Stimulated activated CD4-positive, alpha-beta T cell treated with anti-CD3 and anti-CD28 coated beads, Interleukin-1b, Interleukin-23, amount 100 ng/mL, for 4 hours (primary cell): ENCODE data around the gene ADNP.
"Not testable (repeated sequence)": the region's sequence is repeated elsewhere in the genome, so short reads cannot be mapped to it uniquely, and the experiment has no call there.

ENCODE experiments used
- DNase-seq, 2 donors: peaks; one replicate each; pipeline ENCODE4 v3.0.0-alpha.2; 2020; ENCODE audit warnings: low read depth in 2 of 2

Gene ADNP

DNA sequence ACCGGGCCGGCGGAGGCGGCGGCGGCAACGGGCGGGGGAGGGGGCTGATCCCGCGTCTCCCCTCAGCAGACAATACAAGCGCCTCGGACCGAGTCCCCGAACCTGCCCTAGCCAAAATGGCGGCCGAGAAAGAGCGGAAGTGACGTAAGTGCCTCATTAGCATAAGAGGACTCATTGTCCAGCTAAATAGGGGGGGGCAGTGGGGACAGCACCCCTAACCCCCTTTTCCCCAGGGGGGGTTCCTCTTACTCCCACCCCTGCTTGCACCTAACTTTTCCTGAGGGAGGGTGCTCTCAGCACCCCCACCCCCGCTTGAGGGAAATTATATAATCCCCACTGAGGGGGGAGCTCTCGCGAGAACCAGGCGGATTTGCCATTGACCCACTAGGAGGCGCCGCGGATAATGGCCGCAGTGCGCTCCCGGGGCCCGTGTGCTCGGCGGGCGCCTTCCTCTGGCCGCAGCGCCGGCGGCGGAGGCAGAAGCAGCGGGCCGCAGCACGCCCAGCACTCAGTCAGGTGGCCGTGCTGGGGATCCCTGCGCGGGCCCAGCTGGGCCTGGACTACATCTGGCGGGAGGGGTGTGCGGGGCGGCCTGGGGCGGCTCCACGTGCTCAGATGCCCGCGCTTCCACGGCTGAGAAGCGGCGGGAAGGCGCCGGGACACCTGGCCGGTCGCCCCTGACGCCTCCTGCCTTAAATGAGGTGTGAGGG is at the start of gene ADNP:
ADNP (minus strand) TSS at position 132 of the 710 bp plus-strand sequence. CDS start 27,441 bp downstream, outside the sequence.
- peak; percentile 76 to 80 for DNase-seq

DNA sequence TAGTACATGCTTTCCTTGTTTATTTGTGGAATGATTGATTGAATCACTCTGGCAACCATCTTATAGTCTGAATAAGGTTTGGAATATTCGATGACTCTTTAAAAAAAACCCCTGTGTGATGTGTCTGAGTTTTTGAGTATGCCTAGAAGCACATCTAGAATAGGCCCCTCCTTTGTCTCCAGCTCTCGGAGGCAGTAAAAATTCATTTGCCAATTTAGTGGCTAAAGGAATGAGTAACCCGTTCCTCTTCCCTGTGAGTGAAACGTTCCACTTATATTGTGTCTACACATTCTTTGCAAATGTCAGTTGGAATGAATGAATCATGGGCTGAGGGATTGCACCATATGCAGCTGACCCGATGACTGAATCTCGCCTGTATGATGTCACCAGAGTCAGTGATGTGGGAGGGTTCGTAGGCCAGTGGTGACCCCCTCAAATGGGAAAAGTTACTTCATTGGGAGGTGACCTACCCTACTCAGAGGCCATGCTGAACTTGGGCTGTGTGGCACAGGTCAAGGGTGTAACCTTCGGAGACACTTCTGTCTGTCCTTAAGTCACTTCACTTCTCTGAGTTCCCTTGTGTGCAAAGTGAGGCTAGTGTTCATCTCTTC is 48.9 kb upstream of the ADNP start:
- DNase-seq = no peak

DNA sequence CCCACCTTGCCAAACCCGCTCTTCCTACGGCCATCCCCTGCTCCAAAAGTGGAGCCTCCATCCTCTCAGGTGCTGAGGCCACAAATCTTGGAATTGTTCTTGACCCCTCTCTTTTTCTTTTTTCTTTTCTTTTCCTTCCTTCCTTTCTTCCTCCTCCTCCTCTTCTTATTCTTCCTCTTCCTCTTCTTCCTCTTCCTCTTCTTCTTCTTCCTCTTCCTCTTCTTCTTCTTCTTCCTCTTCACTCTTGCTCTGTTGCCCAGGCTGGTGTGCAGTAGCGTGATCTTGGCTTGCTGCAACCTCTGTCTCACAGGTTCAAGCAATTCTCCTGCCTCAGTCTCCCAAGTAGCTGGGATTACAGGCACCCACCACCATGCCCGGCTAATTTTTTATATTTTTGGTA is 47.3 kb upstream of the ADNP start:
- DNase-seq = not testable (repeated sequence)

DNA sequence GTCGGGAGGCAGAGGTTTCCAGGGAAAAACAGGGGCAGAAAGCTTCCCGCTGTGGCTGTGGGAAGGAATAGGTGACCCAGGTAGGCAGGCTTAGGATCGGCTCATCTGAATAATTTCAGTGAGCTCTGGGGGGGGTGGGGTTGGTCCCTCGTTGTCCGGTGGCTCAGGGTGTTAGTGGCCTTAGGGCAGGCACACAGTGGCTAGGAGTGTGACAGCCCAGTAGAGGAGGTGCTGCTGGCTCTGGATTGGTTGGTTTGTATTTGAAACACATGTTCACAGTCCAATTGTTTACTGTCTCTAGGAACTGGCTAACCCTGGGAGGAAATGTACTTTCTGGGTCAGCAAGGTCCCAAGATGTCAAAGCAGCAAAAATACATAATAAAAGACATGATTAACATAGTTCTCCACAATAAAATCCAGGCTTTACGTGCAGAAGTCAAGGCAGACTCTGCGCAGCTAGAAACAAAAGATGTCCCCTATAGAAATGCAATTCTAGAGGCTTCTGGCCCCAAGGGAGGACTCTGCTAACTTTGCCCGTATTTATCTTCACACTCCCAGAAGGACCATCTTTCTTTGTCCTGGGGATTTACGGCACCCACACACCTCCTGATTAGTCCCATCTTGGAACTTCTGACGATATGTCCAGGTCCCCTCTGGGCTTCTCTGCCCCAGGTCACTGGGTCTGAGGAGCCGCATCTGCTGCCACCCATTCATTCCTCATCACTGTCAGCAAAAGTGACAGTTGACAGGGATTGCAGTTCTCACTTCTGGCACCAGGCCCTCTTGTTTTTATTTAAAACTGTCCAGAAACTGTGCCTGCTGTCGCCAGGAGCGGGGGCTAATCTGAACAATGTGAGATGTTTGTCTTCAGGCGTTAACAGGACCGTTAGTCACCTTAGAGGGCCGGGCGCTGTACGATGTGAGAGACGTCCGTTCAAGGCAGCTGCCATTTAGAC is 46.1 kb upstream of the ADNP start:
- DNase-seq = no peak

DNA sequence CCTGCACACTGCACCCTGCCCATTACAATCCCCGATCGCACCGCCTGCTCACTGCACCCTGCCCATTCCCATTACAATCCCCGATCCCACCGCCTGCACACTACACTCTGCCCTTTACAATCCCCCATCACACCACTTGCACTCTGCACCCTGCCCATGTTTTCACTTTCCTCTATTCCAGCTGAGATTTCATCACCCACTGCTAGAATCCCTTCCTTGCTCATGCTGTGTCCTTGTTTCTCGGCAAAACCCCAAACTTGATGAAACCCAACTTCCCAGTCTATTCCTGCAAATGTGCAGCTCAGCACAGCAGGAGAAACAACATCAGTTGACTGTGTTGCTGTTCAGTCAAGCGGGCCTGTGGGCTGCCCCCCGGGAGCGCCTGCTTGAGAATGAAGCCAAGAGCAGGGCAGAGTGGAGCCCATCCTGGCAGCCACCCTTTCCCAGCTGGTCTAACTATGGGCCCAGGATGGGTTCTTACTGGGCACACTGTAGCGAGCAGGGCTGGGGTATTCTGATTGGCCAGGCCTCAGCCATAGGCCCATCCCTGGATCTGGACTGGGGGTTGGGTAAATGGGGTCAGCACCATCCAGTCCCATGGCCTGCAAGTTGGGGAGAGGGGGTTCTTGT is 44.6 kb upstream of the ADNP start:
- no peak for DNase-seq

DNA sequence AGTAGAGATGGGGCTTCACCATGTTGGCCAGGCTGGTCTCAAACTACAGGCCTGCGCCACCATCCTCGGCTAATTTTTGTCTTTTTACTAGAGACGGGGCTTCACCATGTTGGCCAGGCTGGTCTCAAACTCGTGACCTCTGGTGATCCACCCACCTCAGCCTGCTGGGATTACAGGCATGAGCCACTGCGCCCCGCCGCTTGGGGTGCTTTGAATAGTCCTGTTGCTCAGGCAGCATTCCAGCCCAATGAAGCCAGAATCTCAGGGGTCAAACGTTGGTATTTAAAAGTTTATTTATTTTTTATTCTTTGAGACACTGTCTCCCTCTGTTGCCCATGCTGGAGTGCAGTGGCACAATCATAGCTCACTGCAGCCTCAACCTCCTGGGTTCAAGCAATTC is 38.7 kb upstream of the ADNP start:
- no peak for DNase-seq

DNA sequence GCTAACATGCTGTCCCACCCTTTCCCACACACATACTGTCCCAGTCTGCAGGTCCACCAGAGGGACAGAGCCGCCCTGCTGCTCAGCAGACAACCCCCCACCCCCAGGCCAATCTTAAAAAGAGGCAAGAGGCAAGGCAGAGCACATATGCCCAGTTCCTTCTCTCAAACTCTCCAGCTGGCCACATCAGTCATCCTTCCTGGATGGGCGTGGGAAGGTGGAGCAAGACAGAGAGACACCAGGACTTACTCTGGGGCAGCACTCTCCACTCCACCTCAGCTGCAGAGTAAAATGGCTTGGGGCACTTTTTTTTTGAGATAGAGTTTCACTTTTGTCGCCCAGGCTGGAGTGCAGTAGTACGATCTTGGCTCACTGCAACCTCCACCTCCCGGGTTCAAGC is 38.2 kb upstream of the ADNP start:
- DNase-seq = no peak

DNA sequence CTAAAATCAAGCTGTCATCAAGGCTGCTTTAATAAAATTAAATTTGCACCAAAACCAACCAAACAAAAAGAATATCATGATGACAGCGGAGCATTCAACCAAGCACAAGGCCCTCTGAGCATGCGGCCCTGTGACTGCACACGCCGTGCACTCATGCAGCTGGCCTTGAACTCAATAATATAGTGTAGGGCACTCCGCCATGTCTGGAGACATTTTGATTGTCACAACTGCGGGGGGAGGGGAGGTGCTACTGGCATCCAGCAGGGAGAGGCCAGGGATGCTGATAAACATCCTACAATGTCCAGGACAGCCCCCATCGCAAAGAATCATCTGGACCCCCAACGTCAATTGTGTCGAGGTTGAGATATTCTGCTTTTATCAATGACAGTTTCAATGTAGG is 37.1 kb upstream of the ADNP start:
- no peak for DNase-seq

DNA sequence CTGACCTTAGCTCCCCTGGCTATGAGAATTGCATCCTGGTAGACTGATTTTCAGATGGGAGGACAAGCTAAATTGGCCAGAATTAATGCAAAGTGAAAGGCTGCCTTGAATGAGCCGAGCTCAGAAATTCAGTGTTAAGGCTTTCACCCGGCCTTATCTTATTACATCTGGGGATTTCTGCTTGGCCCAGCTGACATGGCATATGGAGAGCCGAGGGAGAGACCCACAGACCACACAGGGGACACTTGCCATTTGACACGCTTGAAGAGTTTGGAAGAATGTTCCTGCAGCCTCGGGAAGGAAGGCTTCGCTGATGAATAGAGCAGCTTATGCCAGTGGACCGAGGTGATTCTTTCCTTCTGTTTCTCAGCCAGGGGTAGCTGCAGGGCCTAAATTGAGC is 36.3 kb upstream of the ADNP start:
- DNase-seq = no peak

DNA sequence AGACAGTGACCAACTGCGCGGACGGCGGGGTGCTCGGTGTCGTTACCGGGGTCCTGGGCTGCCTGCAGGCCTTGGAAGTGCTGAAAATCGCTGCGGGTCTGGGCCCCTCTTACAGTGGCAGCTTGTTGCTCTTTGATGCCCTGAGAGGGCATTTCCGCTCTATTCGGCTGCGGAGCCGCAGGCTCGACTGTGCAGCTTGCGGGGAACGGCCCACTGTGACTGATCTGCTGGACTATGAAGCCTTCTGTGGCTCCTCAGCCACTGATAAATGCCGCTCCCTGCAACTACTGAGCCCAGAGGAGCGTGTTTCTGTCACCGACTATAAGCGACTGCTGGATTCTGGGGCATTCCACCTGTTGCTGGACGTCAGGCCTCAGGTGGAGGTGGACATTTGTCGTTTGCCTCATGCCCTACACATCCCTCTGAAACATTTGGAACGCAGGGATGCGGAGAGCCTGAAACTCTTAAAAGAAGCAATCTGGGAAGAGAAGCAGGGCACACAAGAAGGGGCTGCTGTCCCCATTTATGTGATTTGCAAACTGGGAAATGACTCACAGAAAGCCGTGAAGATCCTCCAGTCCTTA is 28.4 kb upstream of the ADNP start:
- no peak for DNase-seq

DNA sequence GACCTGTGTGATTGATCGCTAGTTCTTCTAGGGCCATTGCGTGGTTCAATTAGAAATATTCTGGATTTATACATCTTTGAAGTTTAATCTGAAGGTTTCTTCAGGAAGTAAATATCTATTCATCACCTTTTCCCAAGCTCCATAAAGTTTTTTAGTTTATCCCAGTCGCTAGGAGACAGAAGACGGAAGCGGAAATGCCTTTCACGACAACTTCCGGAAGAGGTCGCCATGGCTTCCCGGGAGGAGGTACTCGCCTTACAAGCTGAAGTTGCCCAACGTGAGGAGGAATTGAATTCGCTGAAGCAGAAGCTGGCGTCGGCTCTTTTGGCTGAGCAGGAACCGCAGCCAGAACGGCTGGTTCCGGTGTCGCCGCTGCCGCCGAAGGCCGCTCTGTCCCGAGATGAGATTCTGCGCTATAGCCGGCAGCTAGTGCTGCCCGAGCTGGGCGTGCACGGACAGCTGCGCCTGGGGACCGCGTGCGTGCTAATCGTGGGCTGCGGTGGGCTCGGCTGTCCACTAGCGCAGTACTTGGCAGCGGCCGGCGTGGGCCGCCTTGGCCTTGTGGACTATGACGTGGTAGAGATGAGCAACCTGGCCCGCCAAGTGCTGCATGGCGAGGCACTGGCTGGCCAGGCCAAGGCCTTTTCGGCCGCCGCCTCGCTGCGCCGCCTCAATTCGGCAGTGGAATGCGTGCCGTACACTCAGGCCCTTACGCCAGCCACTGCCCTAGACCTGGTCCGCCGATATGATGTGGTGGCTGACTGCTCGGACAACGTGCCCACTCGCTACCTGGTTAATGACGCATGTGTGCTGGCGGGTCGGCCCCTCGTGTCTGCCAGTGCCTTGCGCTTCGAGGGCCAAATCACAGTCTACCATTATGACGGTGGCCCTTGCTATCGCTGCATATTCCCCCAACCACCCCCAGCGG is 27.6 kb upstream of the ADNP start, which contains the start of gene MOCS3:
MOCS3 (plus strand) TSS at position 204 of the 928 bp plus-strand sequence; CDS start at position 229, 25 bp downstream.
- peak in 1 of 2 donors; percentile 16 for DNase-seq

DNA sequence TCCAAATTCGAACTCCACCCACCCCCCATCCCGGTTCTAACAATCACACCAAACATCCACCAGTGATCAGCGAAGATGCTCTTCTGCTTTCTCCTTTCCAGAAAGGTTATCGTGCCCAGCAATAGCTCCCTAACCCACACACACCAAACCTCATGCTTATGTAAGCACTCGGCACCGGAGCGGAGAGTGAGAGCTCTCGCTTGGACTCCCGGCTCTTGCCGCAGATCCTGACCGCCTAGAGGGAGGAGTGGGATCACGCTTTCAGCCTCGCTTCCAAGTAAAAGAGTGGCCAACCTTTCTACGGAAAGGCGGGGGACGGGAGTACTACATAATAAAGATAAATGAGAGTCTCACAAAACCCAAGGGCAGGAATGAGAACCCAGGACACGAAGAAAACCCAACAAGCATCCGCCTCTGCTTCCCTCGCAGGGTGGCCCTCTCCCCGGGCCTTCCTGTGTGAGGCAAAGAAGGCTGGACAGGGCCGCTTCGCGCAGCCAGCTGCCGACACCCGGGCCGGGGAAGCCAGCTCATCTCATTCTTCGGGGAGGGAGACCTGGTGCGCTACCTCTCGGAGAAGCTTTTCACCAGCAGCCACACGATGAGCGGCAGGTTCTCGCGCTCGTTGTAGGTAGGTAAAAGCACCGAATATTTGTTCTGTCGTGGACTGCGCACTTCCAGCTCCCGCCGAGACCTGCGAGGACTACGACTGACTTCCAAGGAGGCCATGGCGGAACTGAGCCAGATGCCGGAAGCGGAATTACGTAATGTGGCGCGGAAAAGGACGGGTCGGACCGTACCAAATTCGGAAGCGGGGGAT is 26.8 kb upstream of the ADNP start, which contains the start of gene DPM1:
DPM1 (minus strand) TSS at position 735 of the 817 bp plus-strand sequence; CDS start at position 726, 9 bp downstream.
- DNase-seq = peak; percentile 75 to 85

DNA sequence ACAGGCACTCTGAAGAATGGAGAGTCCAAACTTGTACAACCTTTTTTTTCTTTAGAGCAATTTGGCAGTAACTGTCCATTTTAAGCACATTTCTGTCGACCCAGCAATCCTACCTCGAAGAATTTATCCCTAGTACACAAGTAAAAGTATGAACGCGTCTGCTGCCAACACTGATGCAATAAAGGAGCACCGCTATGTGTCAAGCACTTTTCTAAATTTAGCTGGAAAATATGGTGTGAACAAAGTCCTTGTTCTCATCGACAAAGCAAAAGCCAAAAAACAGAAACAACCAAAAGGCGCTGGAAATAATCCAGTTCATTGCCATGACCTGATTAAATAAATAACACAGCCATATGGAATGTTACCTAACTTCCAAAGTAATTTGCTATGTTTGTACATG is 26.0 kb upstream of the ADNP start:
- DNase-seq = no peak

DNA sequence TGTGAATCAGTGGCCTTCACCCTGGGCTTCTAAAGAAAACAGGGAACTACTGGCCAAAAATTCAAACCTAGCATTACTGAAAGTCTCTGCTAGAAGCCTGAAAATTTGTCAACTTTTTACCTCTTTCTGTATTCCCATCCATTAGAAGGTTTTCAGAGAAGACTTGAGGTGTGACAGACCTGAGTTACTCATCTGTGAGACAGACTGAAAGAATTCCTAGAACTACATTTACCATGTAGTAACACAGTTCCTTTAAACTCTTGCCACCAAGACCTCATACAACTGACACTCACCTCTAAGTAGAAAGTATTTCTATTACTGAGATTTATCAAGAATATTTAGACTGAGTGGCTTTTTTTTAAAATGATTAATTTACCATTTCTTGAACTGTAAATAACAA is 22.6 kb upstream of the ADNP start:
- no peak for DNase-seq

DNA sequence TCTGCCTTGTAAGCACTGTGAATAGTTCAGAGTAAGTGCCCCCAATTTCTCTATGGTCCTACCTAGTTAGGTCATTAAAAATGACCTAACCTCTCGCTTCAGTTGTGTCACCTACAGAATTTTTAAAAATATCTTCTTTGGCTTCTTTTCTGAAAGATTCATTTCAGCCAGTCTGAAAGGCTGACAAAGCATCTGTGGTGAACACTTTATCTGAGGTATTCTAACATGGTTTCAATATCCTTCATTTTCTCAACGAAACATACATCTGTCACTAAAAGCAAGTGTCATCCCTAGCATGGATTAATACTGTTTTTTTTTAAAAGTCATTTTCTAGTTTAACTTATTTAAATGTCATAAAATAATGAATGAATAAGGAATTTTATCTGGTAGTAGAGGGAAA is 22.0 kb upstream of the ADNP start:
- DNase-seq = no peak

DNA sequence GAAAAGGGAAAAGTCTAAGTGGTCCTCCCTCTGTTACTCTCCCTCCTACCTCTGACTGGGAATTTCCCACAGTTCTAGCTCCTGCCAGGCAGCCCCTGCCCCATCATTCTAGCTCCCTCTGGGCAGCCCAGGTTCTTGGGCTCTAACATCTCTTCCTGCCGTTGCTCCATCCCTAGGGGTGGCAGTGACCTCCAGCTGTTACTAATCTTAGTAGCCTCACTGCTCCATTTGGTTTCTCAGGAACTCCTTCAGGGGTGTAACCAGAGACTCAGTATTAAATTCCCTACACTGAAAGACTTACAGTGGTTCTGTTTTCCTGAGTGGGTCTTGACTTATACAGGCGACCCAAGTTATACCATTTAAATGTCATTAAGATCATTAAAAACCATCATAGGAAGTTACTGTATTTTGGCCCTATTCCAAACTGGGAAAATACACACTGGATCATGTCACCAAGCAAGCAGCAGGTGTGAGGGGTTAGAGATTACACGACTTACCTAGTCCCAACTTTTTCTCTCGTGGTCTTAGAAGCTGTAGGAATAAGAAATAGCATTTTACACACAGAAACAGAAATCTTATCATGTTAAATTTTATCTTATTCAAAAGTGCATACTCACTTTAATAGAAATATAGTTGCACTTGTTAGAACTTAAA is 17.0 kb upstream of the ADNP start:
- no peak for DNase-seq

DNA sequence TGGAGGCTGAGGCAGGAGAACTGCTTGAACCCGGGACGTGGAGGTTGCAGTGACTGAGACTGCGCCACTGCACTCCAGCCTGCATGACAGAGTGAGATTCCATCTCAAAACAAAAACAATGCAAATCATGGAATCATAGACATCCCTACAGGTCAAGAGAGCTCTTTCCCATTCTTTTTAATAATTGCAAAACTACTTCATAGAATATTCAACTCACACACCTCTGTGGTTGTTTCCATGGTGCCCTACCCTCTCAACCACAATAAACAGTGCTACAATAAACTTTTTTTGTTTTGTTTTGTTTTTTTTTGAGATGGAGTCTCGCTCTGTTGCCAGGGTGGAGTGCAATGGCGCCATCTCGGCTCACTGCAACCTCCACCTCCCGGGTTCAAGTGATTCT is 11.8 kb upstream of the ADNP start:
- DNase-seq = no peak

DNA sequence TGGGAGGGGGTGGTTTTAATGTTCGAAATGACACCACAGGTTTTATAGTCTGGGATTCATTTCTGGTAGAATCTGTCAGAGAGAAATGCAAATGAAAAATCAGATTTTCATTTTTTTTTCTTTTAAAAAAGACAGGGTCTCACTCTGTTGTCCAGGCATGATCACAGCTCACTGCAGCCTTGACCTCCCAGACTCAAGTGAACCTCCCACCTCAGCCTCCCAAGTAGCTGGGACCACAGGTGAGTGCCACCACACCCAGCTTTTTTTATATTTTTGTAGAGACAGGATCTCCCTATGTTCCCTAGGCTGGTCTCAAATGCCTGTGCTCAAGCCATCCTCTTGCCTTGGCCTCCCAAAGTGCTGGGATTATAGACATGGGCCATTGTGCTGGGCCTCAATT is 2.4 kb upstream of the ADNP start:
- no peak for DNase-seq
